GM23248 (cell line): ENCODE results near the gene SKA3.
"Not testable (repeated sequence)": the region's sequence is repeated elsewhere in the genome, so short reads cannot be mapped to it uniquely, and the experiment has no call there.

ENCODE experiments used
- EZH2 ChIP-seq: fragments of 200-600 bp; sonication (generic); IDR thresholded peaks from 2 replicates; pipeline ENCODE4 v1.6.1; 2018; ENCODE audit warnings: antibody characterized with exemption, mild to moderate bottlenecking; ENCODE audit not compliant: insufficient read depth, poor library complexity, severe bottlenecking
- EZH2phosphoT487 ChIP-seq: fragments of 200-600 bp; sonication (generic); IDR thresholded peaks from 2 replicates; pipeline ENCODE4 v1.6.1; 2018; ENCODE audit warnings: antibody characterized with exemption, moderate library complexity, mild to moderate bottlenecking, low read depth; ENCODE audit not compliant: insufficient read depth

GRCh38 chr13:21198391-21198790, 22.0 kb upstream of the SKA3 start:
- not testable (repeated sequence) for TF ChIP-seq EZH2, EZH2phosphoT487
